Neural crest cell (in vitro differentiated cells): ENCODE measurements around the gene OR2AT4. TPM values are rescaled to one million over a fixed set of nuclear protein-coding genes. Genes with fewer than 3 reads are reported as not detected.
"Not testable (repeated sequence)": the region's sequence is repeated elsewhere in the genome, so short reads cannot be mapped to it uniquely, and the experiment has no call there.

Source experiments
- DNase-seq: peaks from one replicate; pipeline ENCODE4 v3.0.0; 2021; ENCODE audit warnings: low read depth, mixed read lengths, low spot score
- H3K27ac Mint-ChIP-seq: one replicate; pipeline ENCODE4 v1.8.0; 2021; ENCODE audit warnings: mild to moderate bottlenecking, mixed read lengths; ENCODE audit not compliant: unreplicated experiment
- H3K27me3 Mint-ChIP-seq: 2 replicates; pipeline ENCODE4 v1.8.0; 2021; ENCODE audit warnings: low read depth, mild to moderate bottlenecking, mixed read lengths
- H3K36me3 Mint-ChIP-seq: 2 replicates; pipeline ENCODE4 v1.8.0; 2021; ENCODE audit warnings: low read depth, mild to moderate bottlenecking, mixed read lengths
- H3K4me1 Mint-ChIP-seq: 2 replicates; pipeline ENCODE4 v1.8.0; 2021; ENCODE audit warnings: mixed read lengths
- H3K4me3 Mint-ChIP-seq: one replicate; pipeline ENCODE4 v1.8.0; 2021; ENCODE audit warnings: mild to moderate bottlenecking, mixed read lengths
- H3K9me3 Mint-ChIP-seq: 2 replicates; pipeline ENCODE4 v1.8.0; 2021; ENCODE audit warnings: mixed read lengths
- CTCF ChIP-seq: fragments of 200-600 bp; sonication (generic); conservative IDR thresholded peaks from 2 replicates; pipeline ENCODE4 v1.5.0; 2021; ENCODE audit warnings: antibody characterized with exemption, mild to moderate bottlenecking
- total RNA-seq: library from RNA; stranded (reverse); gene quantifications from 2 replicates; pipeline ENCODE4 v1.2.1, GENCODE V29; 2021

The OR2AT4 gene
- total RNA-seq, 1 donor from 2014 or later: not detected

DNA sequence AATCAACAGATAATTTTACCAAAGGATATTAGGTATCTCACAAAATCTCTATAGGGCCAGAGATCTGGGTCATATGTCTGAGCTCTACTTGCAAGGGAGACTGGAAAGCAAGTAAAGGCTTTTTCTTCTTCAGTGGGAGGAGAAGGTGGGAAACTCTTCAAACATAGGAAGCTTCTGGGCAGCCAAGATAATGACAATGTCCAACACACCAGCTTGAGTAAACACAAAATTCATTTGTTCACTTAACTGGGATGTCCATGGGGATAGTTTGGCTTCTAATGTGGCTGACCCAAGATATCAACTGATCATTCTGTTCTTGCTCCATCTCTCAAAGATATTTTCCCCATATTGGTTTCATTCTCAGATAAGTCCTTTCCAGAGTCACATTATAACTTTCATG is 37.4 kb downstream of the OR2AT4 start:
- H3K4me3 Mint-ChIP-seq: no peak overlapping the region
- no peak for TF ChIP-seq CTCF

DNA sequence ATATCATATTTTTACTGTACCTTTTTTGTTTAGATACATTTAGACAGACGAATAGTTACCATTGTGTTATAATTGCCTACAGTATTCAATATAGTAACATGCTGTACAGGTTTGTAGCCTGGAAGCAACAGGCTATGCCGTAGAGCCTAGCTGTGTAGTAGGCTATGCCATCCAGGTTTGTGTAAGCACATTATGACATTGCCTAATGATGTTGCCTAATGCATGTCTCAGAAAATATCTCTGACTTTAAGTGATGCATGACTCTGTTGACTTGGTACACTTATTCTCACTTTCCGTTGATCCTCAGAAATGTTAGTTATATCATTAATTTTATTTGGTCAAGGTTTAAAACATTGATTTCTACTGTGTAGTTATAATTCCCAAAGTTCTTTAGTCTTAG is 39.9 kb downstream of the OR2AT4 start:
- peaks cover 13% of the 10 kb centered on the region for H3K9me3 Mint-ChIP-seq
- no peak for TF ChIP-seq CTCF
- peaks cover 4% of the 10 kb centered on the region for H3K36me3 Mint-ChIP-seq
- no peaks in the 10 kb centered on the region for H3K4me1 Mint-ChIP-seq
- H3K4me3 Mint-ChIP-seq: no peak overlapping the region
- DNase-seq: no peak
- peaks cover 2% of the 10 kb centered on the region for H3K27me3 Mint-ChIP-seq
- H3K27ac Mint-ChIP-seq: no peak overlapping the region

More for the DNA sequence above, 37.4 kb downstream of the OR2AT4 start:
- Mint-ChIP-seq H3K4me1 (no peaks in the 10 kb centered on the region), H3K9me3 (peaks cover 2% of the 10 kb centered on the region), H3K36me3 (peaks cover 2% of the 10 kb centered on the region), H3K27ac (no peak overlapping the region), H3K27me3 (peaks cover 2% of the 10 kb centered on the region)
- DNase-seq: no peak

DNA sequence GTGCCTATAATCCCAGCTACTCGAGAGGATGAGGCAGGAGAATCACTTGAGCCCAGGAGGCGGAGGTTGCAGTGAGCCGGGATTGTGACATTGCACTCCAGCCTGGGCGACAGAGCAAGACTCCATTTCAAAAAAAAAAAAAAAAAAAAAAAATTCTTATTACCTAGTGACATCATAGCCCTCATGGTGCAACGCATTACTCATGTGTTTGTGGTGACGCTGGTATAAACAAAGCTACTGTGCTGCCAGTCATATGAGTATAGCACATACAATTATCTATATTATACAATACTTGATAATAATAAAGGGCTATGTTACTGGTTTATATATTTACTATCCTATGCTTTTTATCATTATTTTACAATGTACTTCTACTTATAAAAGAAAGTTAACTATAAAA is 41.2 kb downstream of the OR2AT4 start:
- DNase-seq: no peak
- Mint-ChIP-seq H3K4me3 (no peak overlapping the region), H3K27me3 (peaks cover 4% of the 10 kb centered on the region), H3K27ac (no peak overlapping the region), H3K36me3 (peaks cover 8% of the 10 kb centered on the region), H3K4me1 (no peaks in the 10 kb centered on the region), H3K9me3 (peaks cover 15% of the 10 kb centered on the region)
- no peak for TF ChIP-seq CTCF

GRCh38 chr11:75052457-75052856 is 44.2 kb downstream of the OR2AT4 start:
- peaks cover 7% of the 10 kb centered on the region for H3K36me3 Mint-ChIP-seq
- no peak for TF ChIP-seq CTCF
- H3K4me3 Mint-ChIP-seq: no peak overlapping the region
- peaks cover 3% of the 10 kb centered on the region for H3K27me3 Mint-ChIP-seq
- DNase-seq: no peak
- peaks cover 14% of the 10 kb centered on the region for H3K9me3 Mint-ChIP-seq
- no peak overlapping the region for H3K27ac Mint-ChIP-seq
- no peaks in the 10 kb centered on the region for H3K4me1 Mint-ChIP-seq

- TF ChIP-seq CTCF: no peak
- H3K4me3 Mint-ChIP-seq: no peak overlapping the region
- no peaks in the 10 kb centered on the region for H3K4me1 Mint-ChIP-seq
- no peak overlapping the region for H3K27ac Mint-ChIP-seq
- peaks cover 7% of the 10 kb centered on the region for H3K36me3 Mint-ChIP-seq
- DNase-seq: no peak
- H3K27me3 Mint-ChIP-seq: peaks cover 3% of the 10 kb centered on the region
- H3K9me3 Mint-ChIP-seq: peaks cover 14% of the 10 kb centered on the region
Observed at GRCh38 chr11:75051043-75051442, 45.6 kb downstream of the OR2AT4 start.

DNA sequence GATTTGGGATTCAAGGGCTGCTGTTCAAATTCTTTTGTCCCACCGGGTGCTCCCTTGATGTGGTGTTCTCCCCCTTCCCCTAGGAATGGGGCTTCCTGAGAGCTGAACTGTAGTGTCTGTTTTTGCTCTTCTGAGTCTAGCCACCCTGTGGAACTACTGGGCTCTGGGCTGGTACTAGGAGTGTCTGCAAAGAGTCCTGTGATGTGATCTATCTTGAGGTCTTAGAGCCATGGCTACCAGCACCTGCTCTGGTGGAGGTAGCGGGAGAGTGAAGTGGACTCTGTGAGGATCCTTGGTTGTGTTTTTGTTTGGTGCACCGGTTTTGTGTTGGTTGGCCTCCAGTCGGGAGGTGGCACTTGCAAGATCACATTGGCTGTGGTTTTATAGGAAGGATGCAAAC is 46.2 kb downstream of the OR2AT4 start:
- TF ChIP-seq CTCF: no peak
- peaks cover 3% of the 10 kb centered on the region for H3K27me3 Mint-ChIP-seq
- H3K9me3 Mint-ChIP-seq: peaks cover 14% of the 10 kb centered on the region
- DNase-seq: no peak
- no peak overlapping the region for H3K27ac Mint-ChIP-seq
- no peak overlapping the region for H3K4me3 Mint-ChIP-seq
- no peaks in the 10 kb centered on the region for H3K4me1 Mint-ChIP-seq
- H3K36me3 Mint-ChIP-seq: peaks cover 7% of the 10 kb centered on the region

DNA sequence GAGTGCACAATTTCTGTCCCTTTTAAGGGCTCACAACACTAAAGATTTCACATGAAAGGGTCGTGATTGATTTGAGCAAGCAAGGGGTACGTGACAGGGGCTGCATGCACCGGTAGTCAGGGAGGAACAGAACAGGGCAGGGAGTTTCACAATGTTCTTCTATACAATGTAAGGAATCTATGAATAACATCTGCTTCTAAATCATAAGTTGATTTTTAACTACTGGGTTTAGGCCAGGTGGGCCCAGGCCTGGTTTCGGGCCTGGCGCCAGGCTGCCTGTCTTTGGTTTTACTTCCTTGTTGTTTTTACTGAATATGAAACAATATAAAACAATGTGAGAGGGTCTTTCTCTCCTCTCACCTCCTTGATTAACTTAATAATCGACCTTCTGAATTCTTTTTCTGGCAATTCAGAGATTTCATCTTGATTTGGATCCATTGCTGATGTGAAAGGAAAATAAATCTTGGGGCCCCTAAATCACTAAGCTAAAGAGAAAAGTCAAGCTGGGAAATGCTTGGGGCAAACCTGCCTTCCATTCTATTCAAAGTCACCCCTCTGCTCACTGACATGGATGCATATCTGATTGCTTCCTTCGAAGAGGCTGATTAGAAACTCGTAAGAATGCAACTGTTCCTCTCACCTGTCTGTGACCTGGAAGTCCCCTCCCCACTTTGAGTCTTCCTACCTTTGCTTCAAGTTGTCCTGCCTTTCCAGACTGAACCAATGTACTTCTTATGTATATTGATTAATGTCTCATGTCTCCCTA is 47.0 kb downstream of the OR2AT4 start:
- not testable (repeated sequence) for H3K4me3 Mint-ChIP-seq

More for the DNA sequence above, 47.0 kb downstream of the OR2AT4 start:
- H3K27ac Mint-ChIP-seq, H3K36me3 Mint-ChIP-seq, H3K27me3 Mint-ChIP-seq, H3K4me1 Mint-ChIP-seq, DNase-seq: not testable (repeated sequence)
- H3K9me3 Mint-ChIP-seq: peaks cover 14% of the 10 kb centered on the region
